Neural cell (in vitro differentiated cells): ENCODE results near the gene KRT83. TPM values are rescaled to one million over a fixed set of nuclear protein-coding genes. Genes with fewer than 3 reads are reported as not detected.

ENCODE experiments used
- H2AFZ ChIP-seq: fragments of 200-600, 300-800 bp; sonication (generic), shearing (Covaris generic); 2 replicates; pipeline ENCODE4 v1.6.0; 2014; ENCODE audit warnings: low read depth, mild to moderate bottlenecking, antibody characterized with exemption, low read length, moderate library complexity
- H3F3A ChIP-seq: fragments of 200-600 bp; shearing (Covaris generic); 2 replicates; pipeline ENCODE4 v1.6.1; 2016; ENCODE audit warnings: mild to moderate bottlenecking, moderate library complexity, mixed read lengths, antibody characterized with exemption, low read length; ENCODE audit not compliant: insufficient read depth, poor library complexity, severe bottlenecking
- H3K27ac ChIP-seq: fragments of 200-600, 300-800 bp; sonication (generic), shearing (Covaris generic); 2 replicates; pipeline ENCODE4 v1.5.1; 2014; ENCODE audit warnings: mild to moderate bottlenecking, low read length, moderate library complexity
- H3K27me3 ChIP-seq: fragments of 300-800, 200-600 bp; sonication (generic), shearing (Covaris generic); 2 replicates; pipeline ENCODE4 v1.6.0; 2014; ENCODE audit warnings: mild to moderate bottlenecking, low read depth, low read length, moderate library complexity; ENCODE audit not compliant: insufficient read depth
- H3K36me3 ChIP-seq: fragments of 300-800, 200-600 bp; sonication (generic), shearing (Covaris generic); 2 replicates; pipeline ENCODE4 v1.5.1; 2014; ENCODE audit warnings: mild to moderate bottlenecking, antibody characterized with exemption, low read length, moderate library complexity; ENCODE audit not compliant: insufficient read depth
- H3K4me2 ChIP-seq: fragments of 300-800, 200-600 bp; sonication (generic), shearing (Covaris generic); 2 replicates; pipeline ENCODE4 v1.6.0; 2014; ENCODE audit warnings: mild to moderate bottlenecking, low read length
- H3K4me3 ChIP-seq: fragments of 300-800, 200-600 bp; sonication (generic), shearing (Covaris generic); 2 replicates; pipeline ENCODE4 v1.5.1; 2014; ENCODE audit warnings: mild to moderate bottlenecking, low read length, moderate library complexity
- H3K79me2 ChIP-seq: fragments of 200-600 bp; shearing (Covaris generic); replicated peaks from 2 replicates; pipeline ENCODE4 v1.6.0; 2014; ENCODE audit warnings: mild to moderate bottlenecking, low read length, moderate library complexity; ENCODE audit not compliant: insufficient read depth
- H3K9ac ChIP-seq: fragments of 300-800, 200-600 bp; sonication (generic), shearing (Covaris generic); 2 replicates; pipeline ENCODE4 v1.6.1; 2016; ENCODE audit warnings: mild to moderate bottlenecking, low read length, mixed read lengths
- H3K9me2 ChIP-seq: fragments of 200-600 bp; shearing (Covaris generic); 2 replicates; pipeline ENCODE4 v1.6.1; 2016; ENCODE audit warnings: mild to moderate bottlenecking, low read length, mixed read lengths; ENCODE audit not compliant: insufficient read depth
- H3K9me3 ChIP-seq: fragments of 200-600, 300-800 bp; sonication (generic), shearing (Covaris generic); 2 replicates; pipeline ENCODE4 v1.6.1; 2016; ENCODE audit warnings: mild to moderate bottlenecking, mixed run types, low read length, moderate library complexity, mixed read lengths
- H4K20me1 ChIP-seq: fragments of 200-600 bp; shearing (Covaris generic); 2 replicates; pipeline ENCODE4 v1.6.1; 2016; ENCODE audit warnings: mild to moderate bottlenecking, mixed run types; ENCODE audit not compliant: insufficient read depth
- CTCF ChIP-seq: fragments of 450-650 bp; IDR thresholded peaks from 2 replicates; pipeline ENCODE4 v1.5.1; 2014; ENCODE audit warnings: antibody characterized with exemption, mild to moderate bottlenecking, moderate library complexity; ENCODE audit not compliant: poor library complexity, severe bottlenecking
- EP300 ChIP-seq: fragments of 450-650 bp; conservative IDR thresholded peaks from 2 replicates; pipeline ENCODE4 v1.6.1; 2014; ENCODE audit warnings: antibody characterized with exemption, mild to moderate bottlenecking, moderate library complexity; ENCODE audit not compliant: poor library complexity, severe bottlenecking
- EZH2 ChIP-seq: fragments of 200-600, 300-800 bp; shearing (Covaris generic), sonication (generic); IDR thresholded peaks from 2 replicates; pipeline ENCODE4 v1.6.1; 2014; ENCODE audit warnings: antibody characterized with exemption, low read length, borderline replicate concordance, mild to moderate bottlenecking; ENCODE audit not compliant: insufficient read depth, poor library complexity, severe bottlenecking
- MXI1 ChIP-seq: fragments of 450-650 bp; conservative IDR thresholded peaks from 2 replicates; pipeline ENCODE4 v1.6.1; 2014; ENCODE audit warnings: antibody characterized with exemption, mild to moderate bottlenecking; ENCODE audit not compliant: poor library complexity, severe bottlenecking
- POLR2AphosphoS5 ChIP-seq: IDR thresholded peaks from 2 replicates; pipeline ENCODE4 v1.6.1; 2012
- RAD21 ChIP-seq: fragments of 450-650 bp; conservative IDR thresholded peaks from 2 replicates; pipeline ENCODE4 v1.6.1; 2014; ENCODE audit warnings: antibody characterized with exemption, mild to moderate bottlenecking, moderate library complexity
- REST ChIP-seq: IDR thresholded peaks from 2 replicates; pipeline ENCODE4 v1.6.1; 2012; ENCODE audit warnings: borderline replicate concordance
- SMC3 ChIP-seq: fragments of 450-650 bp; conservative IDR thresholded peaks from 2 replicates; pipeline ENCODE4 v1.6.1; 2014; ENCODE audit warnings: antibody characterized with exemption, mild to moderate bottlenecking, moderate library complexity; ENCODE audit not compliant: poor library complexity
- TAF1 ChIP-seq: IDR thresholded peaks from 2 replicates; pipeline ENCODE4 v1.6.1; 2012; ENCODE audit warnings: low read depth
- polyA plus RNA-seq: library from polyadenylated mRNA; depleted of rRNA; stranded (reverse); fragments of >200 nt; gene quantifications from 2 replicates; pipeline ENCODE4 v1.2.3, GENCODE V29; 2014

Gene KRT83
- polyA plus RNA-seq, 1 donor from 2014 or later: not detected

- no peaks in the 10 kb centered on the region for H3K27me3 ChIP-seq
- no peak for TF ChIP-seq EP300
- TF ChIP-seq REST: no peak
- no peak for TF ChIP-seq POLR2AphosphoS5
- no peak for TF ChIP-seq EZH2
- TF ChIP-seq TAF1: no peak
- TF ChIP-seq MXI1: no peak
- no peak for TF ChIP-seq CTCF
- TF ChIP-seq RAD21: no peak
- no peak for TF ChIP-seq SMC3
- H3K9me3 ChIP-seq: no peaks in the 10 kb centered on the region
- no peak overlapping the region for H3K4me3 ChIP-seq
- no peaks in the 10 kb centered on the region for H3K79me2 ChIP-seq
- H3K9me2 ChIP-seq: no peaks in the 10 kb centered on the region
- no peak overlapping the region for H3K27ac ChIP-seq
- H4K20me1 ChIP-seq: no peaks in the 10 kb centered on the region
- H3K9ac ChIP-seq: no peak overlapping the region
- no peaks in the 10 kb centered on the region for H3F3A ChIP-seq
- H3K36me3 ChIP-seq: no peaks in the 10 kb centered on the region
- H2AFZ ChIP-seq: no peak overlapping the region
- no peak overlapping the region for H3K4me2 ChIP-seq
Observed at GRCh38 chr12:52285851-52286530, 35.2 kb downstream of the KRT83 start.

GRCh38 chr12:52285172-52285745 lies 35.9 kb downstream of the KRT83 start:
- H3K27ac ChIP-seq: no peak overlapping the region
- H3K9me2 ChIP-seq: no peaks in the 10 kb centered on the region
- H2AFZ ChIP-seq: no peak overlapping the region
- TF ChIP-seq SMC3 (no peak), POLR2AphosphoS5 (no peak), CTCF (no peak), TAF1 (no peak), EP300 (no peak), MXI1 (no peak), REST (no peak), EZH2 (no peak), RAD21 (no peak)
- no peaks in the 10 kb centered on the region for H3K36me3 ChIP-seq
- H4K20me1 ChIP-seq: no peaks in the 10 kb centered on the region
- no peaks in the 10 kb centered on the region for H3K79me2 ChIP-seq
- H3K9me3 ChIP-seq: no peaks in the 10 kb centered on the region
- no peaks in the 10 kb centered on the region for H3F3A ChIP-seq
- H3K9ac ChIP-seq: no peak overlapping the region
- H3K4me3 ChIP-seq: no peak overlapping the region
- no peaks in the 10 kb centered on the region for H3K27me3 ChIP-seq
- H3K4me2 ChIP-seq: no peak overlapping the region
